SK-N-SH (cell line): ENCODE data around the gene FOCAD. TPM values are rescaled to one million over a fixed set of nuclear protein-coding genes. Genes with fewer than 3 reads are reported as not detected.

Experiments used
- CTCF ChIA-PET: fragments of 300-600, 350-600 bp; formaldehyde crosslinking; extraction: SDS; loops from one replicate; lab custom pipeline; 2021; lab: Yijun Ruan, JAX
- POLR2A ChIA-PET: fragments of 350-600 bp; sonication (Branson Sonifier 250); formaldehyde crosslinking; extraction: SDS; loops from one replicate; lab custom pipeline; 2020; ENCODE audit warnings: antibody characterized with exemption, inconsistent platforms; lab: Yijun Ruan, JAX
- DNase-seq: peaks from one replicate; pipeline ENCODE4 v3.0.0; 2012
- H2AFZ ChIP-seq: fragments of 200-600 bp; sonication (generic); 2 replicates; pipeline ENCODE4 v1.8.1; 2016; ENCODE audit warnings: antibody characterized with exemption, mild to moderate bottlenecking, low read depth
- H3F3A ChIP-seq: fragments of 200-600 bp; sonication (generic); replicated peaks from 2 replicates; pipeline ENCODE3; 2016; ENCODE audit warnings: antibody characterized with exemption, mild to moderate bottlenecking; ENCODE audit not compliant: insufficient read depth
- H3K27ac ChIP-seq, 2 experiments: fragments of 200-500 bp in 1 of 2; fragments of 200-600 bp in 1 of 2; sonication (Bioruptor generic) in 1 of 2; sonication (generic), shearing (Covaris generic) in 1 of 2; 2 replicates each; pipeline versions ENCODE4 v1.5.1 to v1.6.1; 2014 to 2016; ENCODE audit warnings: low read depth in 2 of 2, inconsistent platforms in 1 of 2, low read length in 1 of 2, mild to moderate bottlenecking in 1 of 2, mixed read lengths in 1 of 2
- H3K27me3 ChIP-seq: fragments of 200-600 bp; sonication (generic), shearing (Covaris generic); 2 replicates; pipeline ENCODE4 v1.6.1; 2016; ENCODE audit warnings: mixed run types; ENCODE audit not compliant: insufficient read depth
- H3K36me3 ChIP-seq, 2 experiments: fragments of 200-500 bp in 1 of 2; fragments of 200-600 bp in 1 of 2; sonication (Bioruptor generic) in 1 of 2; sonication (generic) in 1 of 2; replicated peaks in 1 of 2; 2 replicates each; pipeline versions ENCODE3 to v1.5.1; 2014 to 2016; ENCODE audit warnings: low read length in 1 of 2, mild to moderate bottlenecking in 1 of 2; ENCODE audit not compliant: insufficient read depth in 2 of 2, control insufficient read depth in 1 of 2
- H3K4me1 ChIP-seq, 2 experiments: fragments of 200-500 bp in 1 of 2; fragments of 200-600 bp in 1 of 2; sonication (Bioruptor generic) in 1 of 2; sonication (generic), shearing (Covaris generic) in 1 of 2; 2 replicates each; pipeline versions ENCODE4 v1.5.1 to v1.6.1; 2014 to 2016; ENCODE audit warnings: low read depth in 1 of 2, low read length in 1 of 2, mixed run types in 1 of 2; ENCODE audit not compliant: insufficient read depth in 2 of 2, control insufficient read depth in 1 of 2
- H3K4me2 ChIP-seq: fragments of 200-600 bp; sonication (generic), shearing (Covaris generic); 2 replicates; pipeline ENCODE4 v1.6.1; 2017; ENCODE audit warnings: mixed run types
- H3K4me3 ChIP-seq, 2 experiments: fragments of 200-500 bp in 1 of 2; fragments of 200-600 bp in 1 of 2; sonication (Bioruptor generic) in 1 of 2; sonication (generic), shearing (Covaris generic) in 1 of 2; 2 replicates each; pipeline versions ENCODE4 v1.5.1 to v1.8.1; 2014 to 2016; ENCODE audit warnings: low read depth in 2 of 2, inconsistent platforms in 1 of 2, low read length in 1 of 2, mild to moderate bottlenecking in 1 of 2, mixed read lengths in 1 of 2, moderate library complexity in 1 of 2
- H3K79me2 ChIP-seq: fragments of 200-600 bp; sonication (generic); 2 replicates; pipeline ENCODE4 v1.8.1; 2017; ENCODE audit warnings: mild to moderate bottlenecking; ENCODE audit not compliant: insufficient read depth
- H3K9ac ChIP-seq: fragments of 200-600 bp; sonication (generic); 2 replicates; pipeline ENCODE4 v1.6.1; 2017; ENCODE audit warnings: mixed run types
- H3K9me2 ChIP-seq: fragments of 200-600 bp; sonication (generic); 2 replicates; pipeline ENCODE4 v1.6.1; 2017; ENCODE audit warnings: mixed run types
- H3K9me3 ChIP-seq: fragments of 200-600 bp; sonication (generic); 2 replicates; pipeline ENCODE4 v1.6.1; 2017; ENCODE audit warnings: mixed run types, mild to moderate bottlenecking, moderate library complexity
- H4K20me1 ChIP-seq: fragments of 200-600 bp; sonication (generic); 2 replicates; pipeline ENCODE4 v1.6.1; 2017; ENCODE audit warnings: mild to moderate bottlenecking, mixed run types; ENCODE audit not compliant: insufficient read depth
- CTCF ChIP-seq: fragments of 200-600 bp; sonication (generic); IDR thresholded peaks from 2 replicates; pipeline ENCODE4 v1.6.1; 2017; ENCODE audit warnings: antibody characterized with exemption, mild to moderate bottlenecking, moderate library complexity
- FOXM1 ChIP-seq: IDR thresholded peaks from 2 replicates; pipeline ENCODE4 v1.4.0; 2012; ENCODE audit warnings: low read depth, mild to moderate bottlenecking
- GABPA ChIP-seq: IDR thresholded peaks from 2 replicates; pipeline ENCODE4 v1.4.0; 2012; ENCODE audit warnings: low read depth, mild to moderate bottlenecking
- MAX ChIP-seq: IDR thresholded peaks from 2 replicates; pipeline ENCODE4 v1.4.0; 2012; ENCODE audit warnings: low read depth
- MEF2A ChIP-seq: IDR thresholded peaks from 2 replicates; pipeline ENCODE4 v1.4.0; 2012; ENCODE audit warnings: low read depth, borderline replicate concordance
- MXI1 ChIP-seq: IDR thresholded peaks from 2 replicates; pipeline ENCODE4 v1.6.1; 2012; ENCODE audit warnings: mild to moderate bottlenecking, low read depth, low read length, improper control_type of control experiment
- RCOR1 ChIP-seq: fragments of 150-350 bp; IDR thresholded peaks from 2 replicates; pipeline ENCODE4 v1.6.1; 2017; ENCODE audit warnings: antibody characterized with exemption, low read length
- ZBTB33 ChIP-seq: IDR thresholded peaks from 2 replicates; pipeline ENCODE4 v1.4.0; 2012; ENCODE audit warnings: low read depth, borderline replicate concordance
- WGBS: methylation state at CpG from one replicate; pipeline ENCODE4 v1.1.6; 2017; ENCODE audit warnings: low lambda C conversion rate; 5-methylcytosine and 5-hydroxymethylcytosine counted together
- polyA plus RNA-seq, 3 experiments: library from polyadenylated mRNA; depleted of rRNA; stranded (reverse); fragments of >200 nt; gene quantifications; 2 replicates each; pipeline ENCODE4 v1.2.3, GENCODE V29; 2012

Gene FOCAD
- polyA plus RNA-seq, 1 of the 3 experiments (the other 2 are of a cell fraction) = 15.8 TPM

DNA sequence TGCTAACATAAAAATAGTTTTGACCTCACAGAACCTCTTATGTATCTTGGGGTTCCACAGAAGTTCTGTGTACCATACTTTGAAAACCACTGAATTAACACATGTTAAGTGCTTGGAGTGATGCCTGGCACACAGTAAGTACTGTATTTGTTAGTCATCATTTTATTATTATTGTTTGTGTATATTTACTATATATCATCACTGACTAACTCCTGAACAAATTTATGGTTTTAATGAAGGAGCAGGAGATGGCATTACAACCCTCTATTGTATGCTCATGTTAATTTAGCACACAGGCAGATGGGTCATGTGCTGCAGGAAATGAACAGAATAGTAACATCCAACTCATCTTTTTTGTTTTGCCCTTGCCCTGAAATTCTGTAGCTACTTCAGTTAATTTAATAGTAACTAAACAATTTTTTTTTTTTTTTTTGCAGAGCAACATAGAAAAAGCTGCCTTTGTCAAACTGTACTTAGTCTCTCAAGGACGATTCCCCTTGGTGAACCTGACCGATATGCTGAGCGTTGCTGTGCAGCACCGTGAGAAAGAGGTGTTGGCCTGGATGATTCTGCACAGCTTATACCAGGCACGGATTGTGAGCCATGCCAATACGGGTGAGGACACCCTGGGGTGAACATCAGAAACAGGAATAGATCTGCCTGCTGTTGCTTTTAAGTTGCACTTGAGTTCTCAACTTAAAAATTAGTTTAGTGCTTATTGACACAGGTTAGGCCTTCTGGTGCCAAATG, 302.0 kb downstream of the FOCAD start:
- POLR2A ChIA-PET = no interaction called here
- WGBS = 96% methylated on average over 6 of the region's 6 CpGs

GRCh38 chr9:20987521-20987920, 303.5 kb downstream of the FOCAD start:
- no peak for DNase-seq
- Histone ChIP-seq H3F3A (no peaks in the 10 kb centered on the region), H3K36me3 (peaks cover 18 to 21% of the 10 kb centered on the region in 2 experiments), H3K27ac (no peak overlapping the region), H2AFZ (no peak overlapping the region), H4K20me1 (no peaks in the 10 kb centered on the region), H3K9me2 (no peaks in the 10 kb centered on the region), H3K9ac (no peak overlapping the region), H3K4me3 (no peak overlapping the region), H3K9me3 (no peaks in the 10 kb centered on the region), H3K4me1 (no peaks in the 10 kb centered on the region; a peak in 2 of 4 replicates), H3K27me3 (no peaks in the 10 kb centered on the region), H3K4me2 (no peak overlapping the region), H3K79me2 (no peaks in the 10 kb centered on the region)
- POLR2A ChIA-PET = no interaction called here
- no peak for TF ChIP-seq MAX
- TF ChIP-seq GABPA = no peak
- no peak for TF ChIP-seq RCOR1
- CTCF ChIA-PET = interaction anchor here (1.0 to 1.1 kb wide), 2 partner anchors 9 to 34 kb away, joined by 3 read pairs; no protein-coding TSS in a partner anchor
- 88% methylated on average over 1 of the region's 1 CpG for WGBS

More for the DNA sequence above, 302.0 kb downstream of the FOCAD start:
- H3K79me2 ChIP-seq = no peaks in the 10 kb centered on the region
- no peak overlapping the region for H3K4me3 ChIP-seq
- peaks cover 0 to 6% of the 10 kb centered on the region in 2 experiments; a peak in 2 of 4 replicates for H3K4me1 ChIP-seq
- H3K4me2 ChIP-seq = no peak overlapping the region
- DNase-seq = no peak
- H3K27ac ChIP-seq = no peak overlapping the region
- no peaks in the 10 kb centered on the region for H3K9me2 ChIP-seq
- H3K9me3 ChIP-seq = no peaks in the 10 kb centered on the region
- no peak overlapping the region for H3K9ac ChIP-seq
- H4K20me1 ChIP-seq = no peaks in the 10 kb centered on the region
- TF ChIP-seq MEF2A (no peak), ZBTB33 (no peak), FOXM1 (no peak), MXI1 (no peak), CTCF (no peak)
- CTCF ChIA-PET = interaction anchor here (0.6 kb wide), 1 partner anchor 22 kb away, joined by 3 read pairs; no protein-coding TSS in a partner anchor
- no peaks in the 10 kb centered on the region for H3F3A ChIP-seq
- H3K27me3 ChIP-seq = no peaks in the 10 kb centered on the region
- H2AFZ ChIP-seq = no peak overlapping the region
- peaks cover 18 to 21% of the 10 kb centered on the region in 2 experiments for H3K36me3 ChIP-seq
